Stimulated activated CD4-positive, alpha-beta T cell treated with anti-CD3 and anti-CD28 coated beads, TNF-alpha, amount 100 ng/mL, for 48 hours (primary cell): ENCODE results near the gene SRPX2.
"Not testable (repeated sequence)": the region's sequence is repeated elsewhere in the genome, so short reads cannot be mapped to it uniquely, and the experiment has no call there.

Experiments
- DNase-seq, 3 donors: peaks; one replicate each; pipeline ENCODE4 v3.0.0-alpha.2; 2020; ENCODE audit warnings: low read depth in 3 of 3

Gene SRPX2

GRCh38 chrX:100696699-100697351 lies 52.8 kb downstream of the SRPX2 start:
- no peak for DNase-seq

GRCh38 chrX:100698551-100698950 lies 54.6 kb downstream of the SRPX2 start:
- DNase-seq = no peak

GRCh38 chrX:100700809-100701208 lies 56.8 kb downstream of the SRPX2 start:
- no peak for DNase-seq

GRCh38 chrX:100704581-100705203 lies 60.7 kb downstream of the SRPX2 start:
- no peak for DNase-seq

GRCh38 chrX:100710816-100711215 lies 66.8 kb downstream of the SRPX2 start:
- DNase-seq = no peak

GRCh38 chrX:100717363-100717762 lies 73.4 kb downstream of the SRPX2 start:
- DNase-seq = no peak

- no peak for DNase-seq
Measured at GRCh38 chrX:100719139-100719538, 75.1 kb downstream of the SRPX2 start.

- no peak for DNase-seq
Measured at GRCh38 chrX:100720301-100720700, 76.3 kb downstream of the SRPX2 start.

GRCh38 chrX:100721328-100721727 lies 77.3 kb downstream of the SRPX2 start:
- DNase-seq = no peak

- not testable (repeated sequence) for DNase-seq
Measured at GRCh38 chrX:100724006-100724405, 80.0 kb downstream of the SRPX2 start.
